Astrocyte of the cerebellum (primary cell): Measurements from ENCODE around the gene PRELP.

ENCODE experiments used
- DNase-seq: peaks from one replicate; pipeline ENCODE4 v3.0.0-alpha.2; 2011; ENCODE audit warnings: low read depth
- H3K4me3 ChIP-seq: 2 replicates; pipeline ENCODE4 v1.5.1; 2011; ENCODE audit warnings: mild to moderate bottlenecking, low read depth, low read length, moderate library complexity
- in situ Hi-C: cut with HindIII; loops from 2 replicates; pipeline ENCODE4 v1.10.0; 2017; ENCODE audit warnings: low sequenced_read_pairs
- TF ChIP-seq, protein P1 (sequence below): IDR thresholded peaks from 2 replicates; pipeline ENCODE4 v1.5.1; 2012; ENCODE audit warnings: low read length, low read depth, moderate library complexity, mild to moderate bottlenecking; ENCODE audit errors: missing control alignments

The PRELP gene

DNA sequence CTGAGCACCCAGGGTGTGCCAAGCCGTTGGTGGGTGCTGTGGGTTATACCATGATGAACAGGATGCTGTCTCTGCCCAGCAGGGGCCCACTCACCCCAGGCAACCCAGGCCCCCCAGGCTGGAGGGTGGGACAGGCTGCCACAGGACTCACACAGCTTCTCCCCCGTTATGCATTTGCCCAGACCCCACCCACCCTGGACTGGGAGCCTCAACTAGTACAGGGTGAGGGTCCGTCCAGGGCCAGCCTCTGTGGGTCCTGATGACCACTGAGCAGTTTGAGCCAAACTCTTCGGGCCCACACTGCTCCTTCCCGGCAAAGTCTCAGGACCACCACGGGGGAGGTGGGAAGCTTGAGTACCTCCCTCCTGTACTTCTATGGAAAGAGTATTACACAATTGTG lies 3.8 kb upstream of the PRELP start:
- no peak overlapping the region for H3K4me3 ChIP-seq
- TF ChIP-seq, protein P1, sequence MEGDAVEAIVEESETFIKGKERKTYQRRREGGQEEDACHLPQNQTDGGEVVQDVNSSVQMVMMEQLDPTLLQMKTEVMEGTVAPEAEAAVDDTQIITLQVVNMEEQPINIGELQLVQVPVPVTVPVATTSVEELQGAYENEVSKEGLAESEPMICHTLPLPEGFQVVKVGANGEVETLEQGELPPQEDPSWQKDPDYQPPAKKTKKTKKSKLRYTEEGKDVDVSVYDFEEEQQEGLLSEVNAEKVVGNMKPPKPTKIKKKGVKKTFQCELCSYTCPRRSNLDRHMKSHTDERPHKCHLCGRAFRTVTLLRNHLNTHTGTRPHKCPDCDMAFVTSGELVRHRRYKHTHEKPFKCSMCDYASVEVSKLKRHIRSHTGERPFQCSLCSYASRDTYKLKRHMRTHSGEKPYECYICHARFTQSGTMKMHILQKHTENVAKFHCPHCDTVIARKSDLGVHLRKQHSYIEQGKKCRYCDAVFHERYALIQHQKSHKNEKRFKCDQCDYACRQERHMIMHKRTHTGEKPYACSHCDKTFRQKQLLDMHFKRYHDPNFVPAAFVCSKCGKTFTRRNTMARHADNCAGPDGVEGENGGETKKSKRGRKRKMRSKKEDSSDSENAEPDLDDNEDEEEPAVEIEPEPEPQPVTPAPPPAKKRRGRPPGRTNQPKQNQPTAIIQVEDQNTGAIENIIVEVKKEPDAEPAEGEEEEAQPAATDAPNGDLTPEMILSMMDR, result no peak
- no peak for DNase-seq
- in situ Hi-C loops, result no loop called here

DNA sequence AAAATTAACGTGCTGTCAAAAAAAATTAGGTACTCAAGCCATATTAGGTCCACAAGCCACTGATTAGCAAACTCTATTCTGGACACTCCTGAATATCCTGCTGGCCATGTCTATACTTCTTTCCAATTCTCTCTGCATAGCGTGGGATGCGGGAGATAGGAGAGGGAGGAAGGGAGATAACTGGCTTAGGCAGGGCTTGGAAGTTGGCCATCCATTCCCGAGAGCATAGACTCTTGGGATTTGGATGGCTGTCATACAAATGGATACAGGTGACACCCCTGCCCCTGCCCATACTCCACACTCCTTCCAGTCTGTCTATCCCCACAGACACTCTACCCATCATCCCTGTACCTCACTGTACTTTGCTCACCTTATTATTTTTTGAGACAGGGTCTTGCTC lies 2.3 kb upstream of the PRELP start:
- TF ChIP-seq, protein P1, result no peak
- in situ Hi-C loops, result no loop called here
- no peak for DNase-seq
- no peak overlapping the region for H3K4me3 ChIP-seq

GRCh38 chr1:203473781-203474305 lies 1.8 kb upstream of the PRELP start:
- no peak for DNase-seq
- TF ChIP-seq, protein P1, result no peak
- in situ Hi-C loops, result no loop called here
- no peak overlapping the region for H3K4me3 ChIP-seq

GRCh38 chr1:203476216-203476814 lies 709 bp downstream of the PRELP start:
- H3K4me3 ChIP-seq, result no peak overlapping the region
- in situ Hi-C loops, result no loop called here
- TF ChIP-seq, protein P1, result no peak
- DNase-seq, result no peak

DNA sequence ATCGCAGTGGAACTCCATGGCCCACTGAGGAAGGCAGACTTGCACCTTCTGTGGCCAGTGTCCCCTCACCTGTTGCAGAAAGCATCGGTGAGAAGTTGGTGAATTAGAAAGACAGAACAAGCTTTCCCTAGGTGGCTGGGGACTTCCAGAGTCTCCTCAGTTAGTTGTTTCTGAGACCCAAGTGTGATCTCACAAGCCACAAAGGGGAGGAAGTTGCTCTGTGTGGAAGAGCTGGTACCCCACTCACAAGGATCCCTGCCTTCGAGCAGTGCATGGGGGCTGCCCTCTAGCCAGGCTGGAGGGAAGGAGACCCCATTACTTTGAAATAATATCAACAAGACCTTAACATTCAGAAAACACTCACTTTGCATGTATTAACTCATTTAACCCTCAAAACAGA lies 2.1 kb downstream of the PRELP start:
- DNase-seq, result no peak
- no peak overlapping the region for H3K4me3 ChIP-seq
- TF ChIP-seq, protein P1, result no peak
- in situ Hi-C loops, result no loop called here

- TF ChIP-seq, protein P1, result no peak
- DNase-seq, result no peak
- in situ Hi-C loops, result no loop called here
- H3K4me3 ChIP-seq, result no peak overlapping the region
Measured at GRCh38 chr1:203478231-203478630, 2.6 kb downstream of the PRELP start.

DNA sequence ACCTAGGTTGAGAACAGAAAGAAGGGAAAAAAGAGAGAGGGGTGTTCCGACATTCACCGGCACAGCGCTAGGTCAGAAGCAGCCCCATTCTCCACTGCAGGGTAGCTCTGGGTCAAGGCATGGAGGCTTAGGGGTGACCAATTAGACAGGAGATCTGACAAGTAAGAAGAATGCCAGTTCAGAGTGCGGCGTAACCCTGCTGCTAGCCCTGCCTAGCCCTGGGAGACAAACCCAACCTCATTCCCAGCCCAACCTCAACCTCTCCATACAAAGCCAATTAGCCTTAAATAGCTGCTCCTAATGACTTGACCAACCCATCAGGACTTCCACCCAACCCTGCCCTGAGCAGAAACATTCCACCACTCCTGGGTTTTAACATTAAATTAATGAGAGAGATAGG lies 3.4 kb downstream of the PRELP start:
- TF ChIP-seq, protein P1, result no peak
- no peak overlapping the region for H3K4me3 ChIP-seq
- DNase-seq, result no peak
- in situ Hi-C loops, result no loop called here
